ENCODE measurements around the gene FLT3. TPM values are rescaled to one million over a fixed set of nuclear protein-coding genes. Genes with fewer than 3 reads are reported as not detected.
"Not testable (repeated sequence)": the region's sequence is repeated elsewhere in the genome, so short reads cannot be mapped to it uniquely, and the experiment has no call there.

The FLT3 gene
- total RNA-seq, 2 donors from 2014 or later: 0.12 to 0.26 TPM

DNA sequence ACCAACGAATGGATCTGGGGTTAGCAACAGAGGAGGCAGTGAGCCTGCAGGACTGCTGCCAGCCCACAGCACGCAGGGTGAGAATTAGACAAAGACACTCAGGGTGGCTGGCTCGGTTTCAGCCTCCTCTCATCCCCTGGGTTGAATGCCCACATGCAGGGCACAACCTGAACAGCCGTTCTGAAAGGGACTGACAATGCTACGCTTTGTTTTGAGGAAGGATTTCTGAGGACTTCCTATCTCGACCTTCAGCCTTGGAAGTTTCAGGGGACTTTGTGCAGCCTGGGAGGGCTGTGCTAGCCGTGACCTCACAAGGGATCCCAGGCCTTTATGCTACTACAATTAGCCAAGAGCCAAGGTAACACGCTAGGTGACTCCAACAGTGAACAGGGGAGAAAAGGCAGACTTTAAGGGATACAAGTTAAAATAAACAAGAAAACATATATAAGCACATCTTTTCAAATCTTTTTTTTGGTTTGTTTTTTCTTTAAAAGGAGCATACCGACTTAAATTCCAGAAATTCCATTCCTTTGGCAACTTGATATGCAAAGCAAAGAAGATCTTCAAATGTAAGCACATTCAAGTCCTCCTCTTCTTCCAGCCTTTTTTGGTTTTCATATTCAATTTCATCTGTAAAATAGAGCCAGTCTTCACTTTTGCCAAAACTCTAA, 77.4 kb downstream of the FLT3 start:
- no peak overlapping the region for H3K27ac ChIP-seq
- TF ChIP-seq, protein P1, sequence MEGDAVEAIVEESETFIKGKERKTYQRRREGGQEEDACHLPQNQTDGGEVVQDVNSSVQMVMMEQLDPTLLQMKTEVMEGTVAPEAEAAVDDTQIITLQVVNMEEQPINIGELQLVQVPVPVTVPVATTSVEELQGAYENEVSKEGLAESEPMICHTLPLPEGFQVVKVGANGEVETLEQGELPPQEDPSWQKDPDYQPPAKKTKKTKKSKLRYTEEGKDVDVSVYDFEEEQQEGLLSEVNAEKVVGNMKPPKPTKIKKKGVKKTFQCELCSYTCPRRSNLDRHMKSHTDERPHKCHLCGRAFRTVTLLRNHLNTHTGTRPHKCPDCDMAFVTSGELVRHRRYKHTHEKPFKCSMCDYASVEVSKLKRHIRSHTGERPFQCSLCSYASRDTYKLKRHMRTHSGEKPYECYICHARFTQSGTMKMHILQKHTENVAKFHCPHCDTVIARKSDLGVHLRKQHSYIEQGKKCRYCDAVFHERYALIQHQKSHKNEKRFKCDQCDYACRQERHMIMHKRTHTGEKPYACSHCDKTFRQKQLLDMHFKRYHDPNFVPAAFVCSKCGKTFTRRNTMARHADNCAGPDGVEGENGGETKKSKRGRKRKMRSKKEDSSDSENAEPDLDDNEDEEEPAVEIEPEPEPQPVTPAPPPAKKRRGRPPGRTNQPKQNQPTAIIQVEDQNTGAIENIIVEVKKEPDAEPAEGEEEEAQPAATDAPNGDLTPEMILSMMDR (IDR thresholded peaks at IDR 0.05): no peak
- H3K4me1 ChIP-seq: no peaks in the 10 kb centered on the region
- DNase-seq (ENCODE audit: low spot score): no peak
- no peaks in the 10 kb centered on the region for H3K36me3 ChIP-seq
- H3K9me3 ChIP-seq: no peaks in the 10 kb centered on the region
- H3K4me3 ChIP-seq: no peak overlapping the region
- H3K27me3 ChIP-seq: no peaks in the 10 kb centered on the region

GRCh38 chr13:28014301-28014700, 86.1 kb downstream of the FLT3 start:
- H3K4me1 ChIP-seq: no peaks in the 10 kb centered on the region
- TF ChIP-seq, protein P1 (IDR thresholded peaks at IDR 0.05): no peak
- no peaks in the 10 kb centered on the region for H3K27me3 ChIP-seq
- H3K27ac ChIP-seq: no peak overlapping the region
- no peak for DNase-seq (ENCODE audit: low spot score)
- H3K9me3 ChIP-seq: no peaks in the 10 kb centered on the region
- H3K36me3 ChIP-seq: no peaks in the 10 kb centered on the region
- no peak overlapping the region for H3K4me3 ChIP-seq

GRCh38 chr13:28013482-28013881, 86.9 kb downstream of the FLT3 start:
- H3K36me3 ChIP-seq: no peaks in the 10 kb centered on the region
- no peaks in the 10 kb centered on the region for H3K27me3 ChIP-seq
- no peak overlapping the region for H3K27ac ChIP-seq
- no peaks in the 10 kb centered on the region for H3K4me1 ChIP-seq
- no peaks in the 10 kb centered on the region for H3K9me3 ChIP-seq
- H3K4me3 ChIP-seq: no peak overlapping the region
- no peak for DNase-seq (ENCODE audit: low spot score)
- TF ChIP-seq, protein P1 (IDR thresholded peaks at IDR 0.05): no peak

- no peaks in the 10 kb centered on the region for H3K27me3 ChIP-seq
- TF ChIP-seq, protein P1 (IDR thresholded peaks at IDR 0.05): no peak
- no peaks in the 10 kb centered on the region for H3K9me3 ChIP-seq
- no peaks in the 10 kb centered on the region for H3K4me1 ChIP-seq
- no peak overlapping the region for H3K4me3 ChIP-seq
- no peak overlapping the region for H3K27ac ChIP-seq
- DNase-seq (ENCODE audit: low spot score): no peak
- H3K36me3 ChIP-seq: no peaks in the 10 kb centered on the region
Observed at GRCh38 chr13:28012896-28013295, 87.5 kb downstream of the FLT3 start.

DNA sequence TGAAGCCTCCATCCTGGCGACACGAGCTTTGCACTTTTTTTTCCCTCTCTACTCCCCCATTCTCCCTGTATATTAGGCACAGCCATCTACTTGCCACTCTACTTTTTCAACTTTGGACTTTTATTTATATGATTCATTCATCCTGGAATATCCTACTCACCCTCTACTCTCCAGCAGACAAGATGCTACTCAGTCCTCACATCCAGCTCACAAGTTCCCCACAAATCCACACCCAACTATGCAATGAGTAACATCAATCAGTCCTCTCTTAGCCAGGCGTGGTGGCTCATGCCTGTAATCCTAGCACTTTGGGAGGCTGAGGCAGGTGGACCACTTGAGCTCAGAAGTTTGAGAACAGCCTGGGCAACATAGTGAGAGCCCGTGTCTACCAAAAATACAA, 88.0 kb downstream of the FLT3 start:
- no peak overlapping the region for H3K27ac ChIP-seq
- H3K4me3 ChIP-seq: no peak overlapping the region
- no peak for DNase-seq (ENCODE audit: low spot score)
- H3K4me1 ChIP-seq: no peaks in the 10 kb centered on the region
- H3K27me3 ChIP-seq: no peaks in the 10 kb centered on the region
- H3K9me3 ChIP-seq: no peaks in the 10 kb centered on the region
- H3K36me3 ChIP-seq: no peaks in the 10 kb centered on the region
- TF ChIP-seq, protein P1 (IDR thresholded peaks at IDR 0.05): no peak

DNA sequence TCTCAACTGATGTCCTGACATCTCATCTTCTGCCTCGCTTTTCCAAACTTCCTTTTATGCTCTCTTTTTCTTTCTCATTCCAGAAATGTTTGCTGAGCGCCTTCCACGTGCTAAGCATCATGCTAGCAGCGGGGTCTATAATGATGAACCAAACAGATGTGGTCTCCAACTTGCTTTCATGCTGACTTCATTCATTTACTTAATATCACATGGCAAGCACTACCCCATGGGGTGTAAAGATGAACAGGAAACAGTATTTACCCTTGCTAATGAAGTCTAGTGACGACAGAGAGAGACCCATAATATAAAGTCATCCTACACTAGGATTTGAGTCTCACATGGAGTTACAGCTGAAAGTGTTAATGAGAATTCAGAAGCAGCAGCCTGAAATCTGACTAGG, 90.3 kb downstream of the FLT3 start:
- TF ChIP-seq, protein P1 (IDR thresholded peaks at IDR 0.05): no peak
- Histone ChIP-seq H3K4me3 (no peak overlapping the region), H3K4me1 (no peaks in the 10 kb centered on the region), H3K27ac (no peak overlapping the region), H3K9me3 (no peaks in the 10 kb centered on the region), H3K36me3 (no peaks in the 10 kb centered on the region), H3K27me3 (no peaks in the 10 kb centered on the region)
- no peak for DNase-seq (ENCODE audit: low spot score)

- not testable (repeated sequence) for H3K27me3 ChIP-seq; H3K27ac ChIP-seq; H3K9me3 ChIP-seq; H3K4me1 ChIP-seq; DNase-seq (ENCODE audit: low spot score); H3K36me3 ChIP-seq; H3K4me3 ChIP-seq
Observed at GRCh38 chr13:28005016-28005415, 95.4 kb downstream of the FLT3 start.
